HEK293T (cell line): ENCODE measurements around the gene IGFL3.

Experiments
- BHLHE40 ChIP-seq: fragments of 450-650 bp; IDR thresholded peaks from 2 replicates; pipeline ENCODE4 v1.6.1; 2016; ENCODE audit warnings: mild to moderate bottlenecking, moderate library complexity, borderline replicate concordance
- ELF4 ChIP-seq: fragments of 450-650 bp; IDR thresholded peaks from 2 replicates; pipeline ENCODE4 v1.6.1; 2017; ENCODE audit warnings: antibody characterized with exemption
- FOXM1 ChIP-seq: fragments of 450-650 bp; IDR thresholded peaks from 2 replicates; pipeline ENCODE4 v1.6.1; 2017; ENCODE audit warnings: mild to moderate bottlenecking, borderline replicate concordance
- L3MBTL2 ChIP-seq: fragments of 450-650 bp; conservative IDR thresholded peaks from 2 replicates; pipeline ENCODE4 v1.6.1; 2016; ENCODE audit warnings: mild to moderate bottlenecking
- LEF1 ChIP-seq: fragments of 450-650 bp; IDR thresholded peaks from 2 replicates; pipeline ENCODE4 v1.6.1; 2017; ENCODE audit warnings: mild to moderate bottlenecking, borderline replicate concordance
- PKNOX1 ChIP-seq: fragments of 450-650 bp; IDR thresholded peaks from 2 replicates; pipeline ENCODE4 v1.6.1; 2016
- SUZ12 ChIP-seq: fragments of 450-650 bp; IDR thresholded peaks from 2 replicates; pipeline ENCODE4 v1.6.1; 2016; ENCODE audit warnings: mild to moderate bottlenecking
- ZNF384 ChIP-seq: fragments of 450-650 bp; IDR thresholded peaks from 2 replicates; pipeline ENCODE4 v1.6.1; 2016

- no peak for TF ChIP-seq LEF1
- no peak for TF ChIP-seq FOXM1
- no peak for TF ChIP-seq ELF4
- no peak for TF ChIP-seq L3MBTL2
- TF ChIP-seq BHLHE40 = no peak
- TF ChIP-seq PKNOX1 = no peak
- TF ChIP-seq ZNF384 = no peak
- TF ChIP-seq SUZ12 = no peak
Measured at GRCh38 chr19:46089432-46089831, 35.1 kb downstream of the IGFL3 start.
